Myocyte (in vitro differentiated cells): ENCODE measurements around the gene PDE8A. TPM values are rescaled to one million over a fixed set of nuclear protein-coding genes. Genes with fewer than 3 reads are reported as not detected.
"Not testable (repeated sequence)": the region's sequence is repeated elsewhere in the genome, so short reads cannot be mapped to it uniquely, and the experiment has no call there.

Experiments used
- DNase-seq: peaks from one replicate; pipeline ENCODE4 v3.0.0-alpha.2; 2012; ENCODE audit warnings: low read depth
- total RNA-seq: library from RNA; depleted of rRNA; stranded (reverse); fragments of >200 nt; gene quantifications from 2 replicates; pipeline ENCODE4 v1.2.3, GENCODE V29; 2014

The PDE8A gene
- total RNA-seq, 1 donor from 2014 or later, result 6.8 TPM

DNA sequence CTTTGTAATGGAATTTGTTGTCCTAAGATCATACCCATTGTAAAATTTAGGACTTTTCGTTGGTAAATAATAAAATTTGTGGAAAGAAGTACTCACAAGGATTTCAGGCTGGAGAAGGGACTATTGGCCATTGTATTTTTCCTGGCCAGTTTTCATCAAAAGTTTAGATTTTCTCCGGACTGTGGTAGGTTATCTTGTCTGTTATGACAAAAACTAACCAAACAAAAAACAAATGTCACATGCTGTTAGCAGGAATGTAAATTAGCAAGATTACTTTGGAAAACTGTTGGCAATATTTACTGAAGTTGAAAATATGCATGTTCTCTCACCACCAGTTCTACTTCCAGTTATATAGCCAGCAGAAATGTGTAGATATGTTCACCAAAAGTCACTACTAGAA is 27.8 kb downstream of the PDE8A start:
- DNase-seq, result no peak

GRCh38 chr15:85010071-85010385 is 28.4 kb downstream of the PDE8A start:
- no peak for DNase-seq

GRCh38 chr15:85010386-85011159 is 28.9 kb downstream of the PDE8A start:
- peak; percentile 48 for DNase-seq

GRCh38 chr15:85011160-85011571 is 29.5 kb downstream of the PDE8A start:
- DNase-seq, result no peak

DNA sequence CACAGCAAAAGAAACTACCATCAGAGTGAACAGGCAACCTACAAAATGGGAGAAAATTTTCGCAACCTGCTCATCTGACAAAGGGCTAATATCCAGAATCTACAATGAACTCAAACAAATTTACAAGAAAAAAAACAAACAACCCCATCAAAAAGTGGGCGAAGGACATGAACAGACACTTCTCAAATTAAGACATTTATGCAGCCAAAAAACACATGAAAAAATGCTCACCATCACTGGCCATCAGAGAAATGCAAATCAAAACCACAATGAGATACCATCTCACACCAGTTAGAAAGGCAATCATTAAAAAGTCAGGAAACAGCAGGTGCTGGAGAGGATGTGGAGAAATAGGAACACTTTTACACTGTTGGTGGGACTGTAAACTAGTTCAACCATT is 30.1 kb downstream of the PDE8A start:
- DNase-seq, result not testable (repeated sequence)

DNA sequence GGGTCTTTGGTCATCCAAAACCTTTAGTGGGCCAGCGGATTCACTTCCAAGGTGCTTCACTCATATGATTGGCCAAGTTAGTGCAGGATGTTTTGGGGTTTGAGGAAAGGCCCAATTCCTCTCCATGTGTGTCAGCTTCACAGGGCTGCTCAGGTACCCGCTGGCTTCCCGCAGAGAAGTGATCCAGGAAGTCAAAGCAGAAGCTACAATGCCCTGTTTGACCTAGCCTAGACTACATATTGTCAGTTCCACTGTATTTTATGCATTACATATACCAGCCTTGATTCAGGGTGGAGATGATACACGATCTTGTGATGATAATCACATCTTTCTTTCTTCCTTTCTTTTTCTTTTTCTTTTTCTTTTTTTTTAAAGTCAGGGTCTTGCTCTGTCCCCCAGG is 32.1 kb downstream of the PDE8A start:
- no peak for DNase-seq

DNA sequence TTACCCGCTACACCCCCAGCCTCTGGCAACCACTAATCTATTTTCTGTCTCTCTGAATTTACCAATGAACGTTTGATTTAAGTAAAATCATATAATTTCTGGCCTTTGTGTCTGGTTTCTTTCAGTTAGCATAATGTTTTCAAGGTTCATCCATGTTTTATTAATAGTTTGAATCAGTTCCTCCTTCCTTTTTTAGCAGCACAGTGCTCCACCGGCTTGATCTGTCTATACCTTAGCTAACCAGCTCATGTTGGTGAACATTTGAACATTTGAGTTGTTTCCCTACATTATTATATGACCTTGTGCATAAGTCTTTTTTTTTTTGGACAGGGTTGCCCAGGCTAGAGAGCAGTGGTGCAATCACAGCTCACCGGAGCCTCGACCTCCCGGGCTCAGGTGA is 33.3 kb downstream of the PDE8A start:
- no peak for DNase-seq

DNA sequence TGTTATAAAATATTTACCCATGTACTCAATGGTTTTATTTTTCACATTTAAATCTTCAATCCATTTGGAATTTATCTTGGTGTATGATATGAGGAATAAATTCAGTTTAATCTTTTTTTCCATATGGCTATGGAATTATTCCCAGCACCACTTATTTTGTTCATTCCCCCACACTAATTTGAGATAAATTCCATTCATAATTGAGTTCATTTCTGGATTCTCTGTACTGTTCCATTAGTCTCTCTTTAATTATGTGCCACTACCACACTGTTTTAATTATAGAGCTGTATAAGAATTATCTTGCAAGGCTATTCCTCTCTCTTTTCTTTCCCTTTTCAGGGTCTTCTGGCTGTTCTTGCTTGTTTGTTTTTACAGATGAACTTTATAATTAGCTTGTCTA is 34.6 kb downstream of the PDE8A start:
- no peak for DNase-seq

DNA sequence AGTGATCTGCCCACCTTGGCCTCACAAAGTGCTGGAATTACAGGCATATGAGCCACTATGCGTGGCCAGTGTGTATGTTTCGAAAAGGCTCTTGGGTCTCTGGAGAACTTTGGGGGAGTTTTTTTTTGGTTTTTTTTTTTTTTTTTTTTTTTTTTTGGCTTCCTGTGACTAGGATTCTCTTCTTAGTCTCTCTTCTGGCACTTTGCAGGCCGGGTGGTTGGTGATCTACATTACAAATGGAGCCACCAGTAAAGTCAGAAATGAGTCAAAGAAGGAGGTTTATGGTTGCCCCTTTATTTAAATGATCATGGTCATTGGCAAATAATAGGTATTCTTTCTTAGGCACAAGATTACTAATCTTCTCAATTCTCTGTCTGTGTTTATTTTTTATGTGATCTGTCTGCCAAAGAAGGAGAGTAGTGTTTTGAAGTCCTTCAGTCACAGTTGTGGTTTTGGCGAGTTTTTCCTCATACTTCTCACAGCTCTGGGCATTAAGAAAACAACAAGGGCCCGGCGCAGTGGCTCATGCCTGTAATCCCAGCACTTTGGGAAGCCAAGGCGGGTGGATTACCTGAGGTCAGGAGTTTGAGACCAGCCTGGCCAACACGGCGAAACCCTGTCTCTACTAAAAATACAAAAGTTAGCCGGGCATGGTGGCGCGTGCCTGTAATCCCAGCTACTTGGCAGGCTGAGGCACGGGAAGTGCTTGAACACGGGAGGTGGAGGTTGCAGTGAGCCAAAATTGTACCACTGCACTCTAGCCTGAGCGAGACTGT is 38.3 kb downstream of the PDE8A start:
- DNase-seq, result no peak

DNA sequence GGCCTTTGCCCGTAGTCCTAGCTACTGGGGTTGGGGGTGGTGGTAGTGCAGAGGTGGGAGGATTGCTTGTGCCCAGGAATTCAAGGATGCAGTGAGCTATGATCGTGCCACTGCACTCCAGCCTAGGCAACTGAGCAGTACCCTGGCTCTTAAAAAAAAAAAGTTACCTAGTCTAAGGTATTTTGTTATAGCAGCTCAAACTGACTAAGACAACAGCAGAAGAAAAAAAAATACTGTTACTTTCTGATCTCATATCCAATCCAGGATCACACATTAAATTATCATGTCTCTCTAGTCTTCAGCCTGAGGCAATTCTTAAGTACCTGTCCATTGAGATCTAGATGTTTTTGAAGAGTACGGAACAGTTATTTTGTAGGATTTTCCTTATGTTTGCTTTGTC is 39.8 kb downstream of the PDE8A start:
- no peak for DNase-seq

GRCh38 chr15:85022860-85023403 is 41.3 kb downstream of the PDE8A start:
- no peak for DNase-seq

DNA sequence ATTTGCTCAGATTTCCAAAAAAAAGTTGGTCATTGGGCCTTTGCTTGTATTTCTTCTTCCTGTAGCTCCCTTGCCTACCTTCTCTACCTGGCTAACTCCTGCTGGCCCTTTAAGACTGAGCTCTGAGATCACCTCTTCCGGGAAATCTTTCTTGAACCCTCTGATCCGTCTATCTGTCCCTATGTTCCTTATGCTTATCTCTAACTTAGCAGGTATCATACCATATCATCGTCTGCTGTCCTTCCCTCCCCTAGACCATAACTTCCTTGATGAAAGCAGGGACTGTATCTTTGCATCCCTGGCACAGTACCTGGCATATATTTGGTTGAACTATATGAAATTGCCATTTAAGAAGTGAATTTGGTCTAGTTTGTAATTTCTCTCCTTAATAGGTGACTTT is 42.3 kb downstream of the PDE8A start:
- DNase-seq, result no peak

DNA sequence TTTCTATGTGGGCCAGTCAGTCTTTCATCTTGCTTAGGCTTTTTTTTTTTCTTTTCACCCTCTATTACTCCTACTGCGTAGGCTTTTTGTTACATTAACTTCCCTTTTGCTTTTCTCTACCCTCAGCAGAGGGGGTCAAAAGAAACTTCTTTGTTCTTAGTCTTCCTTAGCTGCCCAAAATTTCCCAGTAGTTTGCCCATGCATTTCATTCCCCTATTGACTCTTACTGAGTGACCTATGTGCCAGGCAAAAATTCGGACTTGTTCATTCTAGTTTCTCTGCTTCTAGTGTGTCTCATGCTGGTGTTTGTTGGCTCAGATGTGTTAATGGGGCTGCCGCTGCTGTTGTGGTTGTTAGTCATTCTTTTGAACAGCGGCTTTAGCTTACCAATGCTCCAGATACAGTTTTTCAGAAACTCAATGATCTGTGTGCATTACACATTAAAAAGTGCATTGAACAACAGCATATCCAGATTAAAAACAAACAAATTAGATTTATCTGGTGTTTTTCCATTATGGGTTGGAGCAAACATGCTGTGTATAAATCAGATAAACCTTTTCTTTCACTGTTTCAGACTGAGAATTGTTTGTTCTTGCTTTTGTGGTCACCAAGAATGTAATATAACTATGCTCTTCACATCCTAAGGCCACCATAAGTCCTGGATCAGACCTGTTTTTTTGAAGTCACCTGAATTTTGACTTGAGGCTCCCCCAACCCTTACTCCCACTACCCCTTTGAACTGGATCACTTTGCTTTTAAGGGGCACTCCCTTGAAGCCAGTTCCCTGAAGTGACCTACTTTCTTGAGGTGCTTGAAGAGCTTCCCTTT is 43.1 kb downstream of the PDE8A start:
- peak; percentile 67 for DNase-seq

- no peak for DNase-seq
Measured at GRCh38 chr15:85025516-85026251, 44.0 kb downstream of the PDE8A start.

DNA sequence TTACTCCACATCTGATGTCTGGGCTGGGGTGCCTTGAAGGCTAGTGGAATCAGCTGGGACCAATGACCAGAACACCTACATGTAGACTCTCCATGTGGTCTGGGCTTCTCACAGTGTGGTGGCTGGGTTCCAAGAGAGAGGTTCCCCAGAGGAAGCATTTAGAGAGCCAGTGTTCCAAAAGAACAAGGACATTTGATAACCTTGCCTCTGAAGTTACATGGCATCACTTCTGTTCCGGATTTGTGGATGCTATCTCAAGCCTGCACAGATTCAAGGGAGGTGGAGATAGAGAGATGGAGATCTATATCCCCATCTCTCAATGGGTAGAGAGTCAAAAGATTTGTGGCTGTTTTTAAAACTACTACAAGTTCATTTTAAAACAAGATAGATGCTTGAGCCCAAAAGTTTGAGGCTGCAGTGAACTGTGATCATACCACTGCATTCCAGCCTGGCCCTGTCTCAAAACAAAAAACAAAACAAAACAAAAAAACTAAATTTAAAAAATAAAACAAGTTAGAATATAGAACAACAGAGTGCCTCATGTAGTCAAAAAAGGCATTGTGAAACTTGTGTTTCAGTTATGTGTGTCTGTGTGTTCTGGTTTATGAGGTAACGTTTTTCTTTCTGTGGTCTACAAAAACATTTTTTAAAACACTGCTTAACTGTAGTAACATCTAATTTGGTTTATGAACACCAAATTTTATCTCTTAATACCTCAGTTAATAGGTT is 44.8 kb downstream of the PDE8A start:
- no peak for DNase-seq

GRCh38 chr15:85027033-85027380 is 45.4 kb downstream of the PDE8A start:
- DNase-seq, result no peak

DNA sequence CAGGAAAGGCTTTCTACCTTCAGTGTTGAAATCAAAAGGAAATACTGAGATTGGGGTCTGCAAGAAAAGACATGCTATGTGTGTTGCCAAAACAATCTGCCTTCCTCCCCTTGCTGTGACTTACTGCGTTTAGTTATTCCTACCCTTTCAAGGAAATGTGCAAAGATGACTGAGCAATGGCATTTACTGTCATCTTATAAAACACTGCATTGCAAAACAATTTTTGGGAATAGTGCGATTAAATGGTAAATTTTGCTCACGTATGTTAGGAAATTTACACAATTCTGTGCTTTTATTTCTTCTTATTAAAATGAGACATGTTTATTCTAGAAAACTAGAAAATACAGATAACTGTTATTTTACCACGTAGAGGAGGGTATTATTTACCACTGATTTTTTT is 45.8 kb downstream of the PDE8A start:
- DNase-seq, result no peak

GRCh38 chr15:85028416-85028815 is 46.8 kb downstream of the PDE8A start:
- no peak for DNase-seq

GRCh38 chr15:85029221-85029620 is 47.6 kb downstream of the PDE8A start:
- no peak for DNase-seq

- peak; percentile 36 for DNase-seq
Measured at GRCh38 chr15:85030301-85030929, 48.8 kb downstream of the PDE8A start.
